Glomerular visceral epithelial cell (primary cell): ENCODE data around the gene RENBP.
A peak's percentile ranks its signal among the peaks of the same experiment; 100 is the strongest.

Experiments
- DNase-seq: peaks from one replicate; pipeline ENCODE4 v3.0.0-alpha.2; 2016; ENCODE audit errors: extremely low spot score

RENBP gene

GRCh38 chrX:153888344-153888743 is 56.1 kb downstream of the RENBP start:
- DNase-seq, result no peak

GRCh38 chrX:153887385-153887784 is 57.1 kb downstream of the RENBP start:
- DNase-seq, result no peak

GRCh38 chrX:153886915-153887314 is 57.5 kb downstream of the RENBP start:
- peak; percentile 56 for DNase-seq

GRCh38 chrX:153885968-153886903 is 58.2 kb downstream of the RENBP start, which contains the start of gene L1CAM:
Gene L1CAM, minus strand, starts transcription at chrX:153886173. Its CDS starts 10,337 bp downstream, at chrX:153875836.
- DNase-seq, result peak; percentile 38
